NCI-H1048 (cell line): ENCODE measurements around the gene TRMT1.
A peak's percentile ranks its signal among the peaks of the same experiment; 100 is the strongest.
"Not testable (repeated sequence)": the region's sequence is repeated elsewhere in the genome, so short reads cannot be mapped to it uniquely, and the experiment has no call there.

Experiments used
- DNase-seq: peaks from one replicate; lab custom pipeline; 2025; lab: John Stamatoyannopoulos, UW

The TRMT1 gene

GRCh38 chr19:13116282-13117175 lies at the start of gene TRMT1:
Gene TRMT1, minus strand, starts transcription at chr19:13116740. Its CDS starts 341 bp downstream, at chr19:13116399.
- DNase-seq: peak; percentile 68

- DNase-seq: not testable (repeated sequence)
Measured at GRCh38 chr19:13166151-13166550, 49.6 kb upstream of the TRMT1 start.

- no peak for DNase-seq
Measured at GRCh38 chr19:13165162-13165997, 48.8 kb upstream of the TRMT1 start.

DNA sequence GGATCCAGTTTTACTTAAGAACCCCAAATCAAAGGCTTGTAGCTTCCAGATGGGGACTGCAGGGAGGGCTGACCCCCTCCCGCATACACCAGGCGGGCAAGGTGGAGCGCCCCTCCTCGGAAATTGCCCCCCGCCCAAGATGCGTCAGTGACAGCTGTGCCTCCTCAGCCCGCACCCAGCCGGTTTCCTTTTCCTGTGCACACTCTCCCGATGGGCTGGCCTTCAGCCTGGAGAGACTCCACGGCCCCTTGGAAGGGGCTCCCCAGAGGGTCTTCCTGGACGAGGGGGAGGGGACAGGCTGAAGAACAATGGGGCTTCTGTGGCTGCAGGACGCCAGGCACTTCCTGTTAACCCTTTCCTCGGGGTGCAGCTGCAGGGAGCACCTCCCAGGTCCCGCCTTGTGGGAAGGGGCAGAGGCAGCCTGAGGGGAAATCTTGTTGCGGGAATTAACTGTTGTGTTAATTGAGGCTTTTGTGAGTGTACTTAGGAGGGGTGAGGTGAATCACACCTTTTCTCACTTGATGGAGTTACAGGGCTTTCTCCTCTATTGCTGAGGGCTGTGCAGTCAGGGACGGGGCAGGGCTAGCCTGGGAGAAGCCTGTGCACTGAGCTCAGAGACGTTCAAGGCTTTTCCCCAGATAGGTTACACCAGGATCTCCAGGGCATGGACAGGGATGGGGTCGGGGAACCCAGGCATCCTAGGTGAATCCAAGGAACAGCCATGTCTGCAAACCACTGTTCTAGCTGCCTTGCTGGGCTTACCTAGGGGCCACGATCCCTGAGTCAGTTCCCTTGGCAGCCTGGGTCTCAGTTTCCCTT lies 48.0 kb upstream of the TRMT1 start:
- DNase-seq: no peak

DNA sequence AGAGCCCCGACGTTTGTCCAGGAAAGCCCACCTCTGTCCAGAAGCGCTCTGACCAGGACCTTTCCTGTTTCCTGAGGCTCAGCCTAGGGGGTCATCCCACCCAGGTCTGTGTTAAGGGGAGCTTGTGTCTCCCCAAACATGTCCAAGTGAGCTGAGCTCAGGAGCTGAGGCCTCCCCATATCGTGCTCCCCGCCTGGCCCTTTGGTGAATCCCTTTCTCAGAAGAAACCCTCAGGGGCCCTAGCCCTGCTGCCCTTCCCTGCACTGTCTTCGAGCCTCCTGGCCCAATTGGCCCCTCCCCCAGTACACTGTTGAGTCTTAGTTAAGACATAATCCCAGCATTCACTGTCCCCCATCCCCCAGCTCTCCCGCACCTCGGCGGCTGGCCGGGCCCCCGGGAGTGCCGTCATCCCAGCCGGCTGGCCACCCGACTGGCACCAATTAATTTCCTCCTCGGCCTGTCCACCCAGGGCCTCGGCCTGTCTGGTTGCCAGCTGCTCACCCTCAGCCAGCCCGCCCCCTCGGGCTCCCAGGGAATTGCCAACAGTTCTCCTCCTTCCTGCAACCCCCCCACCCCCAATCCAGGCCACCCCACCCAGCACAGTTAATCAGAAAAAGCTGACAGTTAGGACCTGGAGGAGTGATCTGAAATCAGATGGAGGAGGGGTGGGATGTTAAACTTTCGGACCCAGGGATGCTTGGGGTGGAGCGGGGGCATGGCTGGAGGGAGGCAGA lies 47.2 kb upstream of the TRMT1 start:
- no peak for DNase-seq

GRCh38 chr19:13162724-13163608 lies 46.4 kb upstream of the TRMT1 start:
- DNase-seq: peak; percentile 94

GRCh38 chr19:13160557-13160956 lies 44.0 kb upstream of the TRMT1 start:
- no peak for DNase-seq

- no peak for DNase-seq
Measured at GRCh38 chr19:13159713-13160112, 43.2 kb upstream of the TRMT1 start.

DNA sequence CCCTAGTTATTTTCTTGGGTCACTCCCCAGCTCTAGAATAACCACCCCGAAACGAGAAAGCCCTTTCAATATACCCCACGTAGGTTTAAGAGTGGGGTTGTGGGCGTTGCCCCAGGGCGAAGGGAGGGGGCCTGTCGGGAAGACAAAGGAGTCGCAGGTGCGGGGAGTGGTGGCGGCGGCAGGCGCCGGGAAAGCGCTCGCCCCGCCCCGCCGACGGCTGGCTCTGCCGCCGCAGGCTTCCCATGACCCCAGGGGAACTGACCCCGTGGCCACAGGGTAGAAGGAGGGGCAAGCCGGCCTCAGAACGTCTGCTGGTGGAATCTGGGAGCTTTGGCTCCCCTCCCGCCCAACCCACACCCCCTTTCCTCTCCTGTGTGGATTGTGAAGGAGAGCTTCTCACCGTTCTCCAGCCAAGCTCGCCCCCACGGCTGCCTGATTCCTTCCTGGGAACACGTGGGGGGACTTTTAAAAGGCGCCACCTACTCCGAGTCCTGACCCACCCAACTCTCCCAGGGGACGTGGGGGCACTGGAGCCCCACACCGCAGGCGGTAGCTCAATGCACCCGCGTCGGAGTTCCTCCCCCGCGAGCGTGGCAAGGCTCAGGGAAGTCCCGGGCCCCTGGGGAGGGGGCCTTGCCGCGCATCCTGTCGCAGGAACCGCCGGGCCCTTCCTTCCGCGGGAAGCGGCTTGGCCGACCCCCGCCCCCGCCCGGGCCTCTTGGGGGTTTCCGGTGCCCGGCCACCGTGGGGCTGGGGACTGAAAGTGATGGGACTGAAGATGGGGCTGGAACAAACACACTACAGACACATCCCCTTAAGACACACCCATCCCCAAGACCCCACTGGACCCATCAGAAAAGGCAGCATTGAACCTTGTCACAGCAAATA lies 39.2 kb upstream of the TRMT1 start:
- DNase-seq: no peak

DNA sequence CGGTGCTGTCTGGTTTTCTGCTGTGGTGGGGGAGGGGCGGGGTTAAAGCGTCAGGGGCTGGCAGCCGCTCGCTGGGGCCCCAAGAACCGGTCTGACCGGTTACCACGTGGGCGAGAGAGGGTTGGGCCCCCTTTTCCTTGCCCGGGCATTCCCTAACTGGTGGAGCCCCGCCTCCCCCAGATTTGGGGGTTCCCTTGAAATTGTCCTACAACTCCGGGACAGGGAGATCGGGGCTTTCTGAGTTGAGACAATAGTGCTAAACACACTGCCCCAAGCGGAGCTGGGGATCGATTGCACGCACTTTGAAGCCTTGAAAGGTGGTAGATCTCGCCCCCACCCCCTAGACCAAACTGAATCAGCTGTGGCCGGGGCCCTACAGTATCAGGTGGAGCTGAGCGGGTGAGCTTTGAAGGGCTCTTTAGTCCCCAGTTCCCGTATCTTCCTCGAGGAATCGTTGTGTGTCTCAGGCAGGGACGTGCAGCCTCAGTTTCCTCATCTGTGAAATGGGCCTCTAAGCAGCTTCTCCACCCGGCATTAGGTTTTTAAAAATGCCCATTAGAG lies 38.5 kb upstream of the TRMT1 start:
- peak; percentile 57 for DNase-seq

DNA sequence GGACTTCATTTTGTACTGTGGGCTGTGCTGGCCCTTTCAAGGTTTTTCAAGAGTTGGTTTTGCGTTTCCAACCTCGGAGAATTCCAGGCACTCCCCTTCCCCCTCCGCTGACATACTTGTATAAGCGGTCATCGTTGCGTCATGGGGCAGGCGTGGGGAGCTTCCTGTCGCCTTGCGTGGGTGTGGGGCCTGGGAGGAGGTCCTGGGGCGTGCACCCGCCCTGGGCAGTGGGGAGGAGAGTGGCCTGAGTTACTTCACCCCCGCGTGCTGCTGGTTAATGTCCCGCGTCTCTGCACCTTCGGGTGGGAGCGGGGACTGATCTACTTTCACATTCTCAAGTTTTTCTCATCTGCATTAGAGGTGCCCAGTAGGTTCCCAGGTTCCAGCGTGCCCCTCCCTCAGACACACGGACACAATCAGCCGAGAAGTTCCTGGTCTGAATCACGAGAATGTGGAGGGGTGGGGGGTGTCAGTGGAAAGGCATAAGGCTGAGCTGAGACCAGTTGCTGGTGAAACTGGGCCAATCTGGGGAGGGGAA lies 37.8 kb upstream of the TRMT1 start:
- no peak for DNase-seq

- DNase-seq: no peak
Measured at GRCh38 chr19:13153569-13154240, 37.2 kb upstream of the TRMT1 start.

DNA sequence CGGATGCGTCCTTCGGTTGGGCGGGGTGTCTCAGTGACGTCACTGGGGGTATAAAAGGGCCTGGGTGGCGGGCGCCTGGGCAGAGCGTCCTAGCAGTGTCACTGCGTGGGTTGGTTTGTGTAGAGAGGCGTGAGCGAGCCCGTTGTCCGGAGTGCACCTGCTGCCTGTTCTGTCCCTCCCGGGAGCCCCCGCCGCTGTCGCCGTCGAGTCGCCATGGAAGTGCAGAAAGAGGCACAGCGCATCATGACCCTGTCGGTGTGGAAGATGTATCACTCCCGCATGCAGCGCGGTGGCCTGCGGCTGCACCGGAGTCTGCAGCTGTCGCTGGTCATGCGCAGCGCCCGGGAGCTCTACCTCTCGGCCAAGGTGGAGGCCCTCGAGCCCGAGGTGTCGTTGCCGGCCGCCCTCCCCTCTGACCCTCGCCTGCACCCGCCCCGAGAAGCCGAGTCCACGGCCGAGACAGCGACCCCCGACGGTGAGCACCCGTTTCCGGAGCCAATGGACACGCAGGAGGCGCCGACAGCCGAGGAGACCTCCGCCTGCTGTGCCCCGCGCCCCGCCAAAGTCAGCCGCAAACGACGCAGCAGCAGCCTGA lies 36.5 kb upstream of the TRMT1 start:
- DNase-seq: peak; percentile 80

DNA sequence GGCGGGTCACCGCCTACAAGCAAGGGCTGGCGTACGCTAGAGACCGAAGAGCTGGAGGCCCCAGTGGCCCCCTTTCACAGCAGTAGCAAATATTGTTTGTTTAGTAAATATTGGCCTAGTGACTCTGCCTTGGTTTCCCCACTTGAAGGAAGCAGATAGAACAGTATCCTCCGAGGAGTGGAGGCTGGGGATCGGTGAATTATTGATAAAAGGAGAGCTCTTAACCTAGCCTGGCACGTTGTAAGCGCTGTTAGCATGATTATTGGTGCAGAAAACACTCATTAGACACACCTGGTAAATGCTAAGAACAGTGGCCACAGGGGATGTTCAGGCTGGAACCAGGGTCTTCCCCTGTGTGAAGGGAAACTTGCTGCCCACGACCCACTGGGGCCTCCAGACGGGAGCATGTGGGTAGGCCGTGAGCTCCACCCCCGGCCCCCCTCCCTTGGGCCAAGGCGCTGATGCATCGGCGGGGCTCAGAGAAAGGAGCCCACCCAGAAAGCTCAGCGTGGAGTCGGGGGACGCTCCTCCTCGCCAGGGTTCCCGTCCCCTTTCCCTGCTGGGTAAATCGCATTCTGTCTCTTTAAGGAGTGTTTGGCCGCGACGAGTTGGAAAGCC lies 35.9 kb upstream of the TRMT1 start:
- DNase-seq: no peak

DNA sequence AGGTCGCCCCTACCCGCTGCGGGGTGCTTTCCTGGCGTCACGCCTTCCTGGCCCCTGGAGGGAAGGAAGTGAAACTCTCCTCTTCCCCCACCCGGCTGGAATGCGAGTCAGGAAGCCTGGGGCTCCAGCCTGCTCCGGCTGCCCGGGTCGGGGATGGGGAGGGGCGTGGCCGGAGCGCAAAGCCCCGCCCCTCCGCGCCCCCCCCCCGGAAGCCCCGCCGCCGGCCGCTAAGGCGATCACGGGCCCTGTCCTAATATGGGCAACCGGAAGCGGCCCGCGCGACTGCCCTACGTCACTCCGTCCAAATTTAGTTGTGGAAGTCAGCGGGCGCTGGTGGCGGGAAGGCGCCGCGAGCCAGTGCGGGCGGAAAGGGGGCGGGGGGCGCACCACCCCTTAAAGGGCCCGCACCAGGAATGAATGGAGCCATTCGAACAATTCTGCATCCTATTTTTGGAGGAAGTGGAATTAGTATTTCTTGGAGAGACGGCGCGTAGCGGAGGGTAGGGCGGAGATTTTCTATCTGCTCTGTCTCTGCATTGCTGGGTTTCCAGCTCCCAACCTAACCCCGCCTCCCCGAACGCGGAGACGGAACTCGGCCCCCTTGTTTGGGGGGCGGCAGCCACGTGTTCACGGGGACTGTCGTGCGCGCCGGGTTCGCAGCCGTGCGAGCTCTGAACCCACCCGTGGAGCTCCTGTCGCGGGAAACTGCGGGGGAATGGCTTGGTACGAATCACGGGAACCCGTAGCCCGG lies 35.2 kb upstream of the TRMT1 start:
- peak; percentile 98 for DNase-seq

DNA sequence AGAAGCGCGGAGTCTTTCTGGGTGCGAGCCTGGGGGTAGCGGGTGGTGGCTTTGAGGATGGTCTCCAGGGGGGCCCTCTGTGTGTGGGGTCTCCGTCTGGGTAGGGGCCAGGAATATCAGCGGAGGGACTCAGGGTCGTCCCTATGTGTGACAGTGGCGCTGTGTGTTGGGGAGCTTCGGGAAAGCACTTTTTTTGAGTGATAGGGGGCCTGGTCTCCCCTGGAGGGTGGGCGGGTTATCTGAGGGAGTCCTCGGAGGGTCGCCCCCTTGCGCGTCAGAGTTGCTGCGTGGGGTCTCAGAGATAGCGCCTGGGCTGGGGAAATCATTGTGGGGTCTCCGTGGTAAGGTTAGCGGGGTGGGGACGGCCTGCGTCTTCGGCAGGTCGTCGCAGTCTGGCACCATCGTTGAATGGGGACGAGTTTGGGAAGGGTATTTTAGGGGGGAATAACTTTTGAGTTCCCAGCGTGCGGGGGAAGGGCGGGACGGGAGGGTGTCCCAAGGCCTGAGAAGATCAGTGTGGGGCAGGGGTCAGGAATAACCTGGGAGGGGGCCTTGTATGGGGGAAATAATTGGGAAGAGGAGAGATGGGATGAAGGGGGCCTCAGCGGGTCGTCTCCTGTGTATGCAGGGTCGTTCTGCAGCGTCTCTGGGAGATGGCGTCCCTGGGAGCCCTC lies 34.5 kb upstream of the TRMT1 start:
- no peak for DNase-seq
